ENCODE data around the gene MAP3K21.

GRCh38 chr1:233386336-233386735 lies 58.8 kb downstream of the MAP3K21 start:
- TF ChIP-seq CTCF (IDR thresholded peaks at IDR 0.05): no peak
- TF ChIP-seq POLR2A (IDR thresholded peaks at IDR 0.05): no peak

All from right lobe of liver (tissue), 4 donors.